Smooth muscle cell (in vitro differentiated cells): ENCODE data around the gene ACSM2A. TPM values are rescaled to one million over a fixed set of nuclear protein-coding genes. Genes with fewer than 3 reads are reported as not detected.
"Not testable (repeated sequence)": the region's sequence is repeated elsewhere in the genome, so short reads cannot be mapped to it uniquely, and the experiment has no call there.

Source experiments
- DNase-seq: peaks from one replicate; lab custom pipeline; 2025; ENCODE audit not compliant: unreplicated experiment; lab: John Stamatoyannopoulos, UW
- H2AFZ ChIP-seq: fragments of 200-600 bp; sonication (generic); 2 replicates; pipeline ENCODE4 v1.6.0; 2016; ENCODE audit warnings: antibody characterized with exemption, low read depth, mild to moderate bottlenecking
- H3F3A ChIP-seq: fragments of 200-600 bp; sonication (generic); 2 replicates; pipeline ENCODE4 v1.6.0; 2017; ENCODE audit warnings: antibody characterized with exemption, low read depth
- H3K27ac ChIP-seq: fragments of 200-600 bp; sonication (generic); 2 replicates; pipeline ENCODE4 v1.5.1; 2016; ENCODE audit warnings: low read depth, mild to moderate bottlenecking
- H3K27me3 ChIP-seq: fragments of 200-600 bp; sonication (generic); 2 replicates; pipeline ENCODE4 v1.6.1; 2016; ENCODE audit warnings: low read depth, mild to moderate bottlenecking
- H3K36me3 ChIP-seq: fragments of 200-600 bp; sonication (generic); 2 replicates; pipeline ENCODE4 v1.5.1; 2016; ENCODE audit warnings: low read depth
- H3K4me1 ChIP-seq: fragments of 200-600 bp; sonication (generic); 2 replicates; pipeline ENCODE4 v1.5.1; 2016; ENCODE audit warnings: low read depth
- H3K4me2 ChIP-seq: fragments of 200-600 bp; sonication (generic); 2 replicates; pipeline ENCODE4 v1.6.0; 2016; ENCODE audit warnings: mild to moderate bottlenecking
- H3K4me3 ChIP-seq: fragments of 200-600 bp; sonication (generic); 2 replicates; pipeline ENCODE4 v1.5.1; 2016; ENCODE audit warnings: mild to moderate bottlenecking
- H3K79me2 ChIP-seq: fragments of 200-600 bp; sonication (generic); 2 replicates; pipeline ENCODE4 v1.6.0; 2016; ENCODE audit warnings: low read depth, mild to moderate bottlenecking
- H3K9ac ChIP-seq: fragments of 200-600 bp; sonication (generic); 2 replicates; pipeline ENCODE4 v1.6.0; 2016; ENCODE audit warnings: low read depth
- H3K9me3 ChIP-seq: fragments of 200-600 bp; sonication (generic); replicated peaks from 2 replicates; pipeline ENCODE4 v1.5.1; 2016; ENCODE audit warnings: low read depth
- H4K20me1 ChIP-seq: fragments of 200-600 bp; sonication (generic); 2 replicates; pipeline ENCODE4 v1.6.0; 2016; ENCODE audit warnings: low read depth
- WGBS: methylation state at CpG from one replicate; pipeline ENCODE4 v1.1.7; 2016; ENCODE audit warnings: low lambda C conversion rate; 5-methylcytosine and 5-hydroxymethylcytosine counted together
- polyA plus RNA-seq: library from polyadenylated mRNA; unstranded; fragments of >200 nt; fragmentation: Nextera tagmentation; extraction: Ambion mirVana; gene quantifications from 2 replicates; pipeline ENCODE4 v1.2.1, GENCODE V29; 2016
- total RNA-seq: library from RNA; depleted of rRNA; stranded (reverse); fragments of >200 nt; gene quantifications from 2 replicates; pipeline ENCODE4 v1.2.3, GENCODE V29; 2014

ACSM2A gene
- total and polyA plus RNA-seq, 2 experiments from 2014 or later, result not detected

- 44% methylated on average over 1 of the region's 1 CpG for WGBS
- not testable (repeated sequence) for H3F3A ChIP-seq, H3K27ac ChIP-seq, H2AFZ ChIP-seq, H3K4me3 ChIP-seq, H3K9me3 ChIP-seq, H3K4me2 ChIP-seq, DNase-seq, H3K27me3 ChIP-seq, H3K36me3 ChIP-seq, H3K4me1 ChIP-seq, H3K9ac ChIP-seq, H3K79me2 ChIP-seq, H4K20me1 ChIP-seq
These were observed 85.3 kb downstream of the ACSM2A start for GRCh38 chr16:20536669-20537068.

Other genes with a start within 250 kb of the ACSM2A start
- gene GP2, start 124.0 kb upstream of the ACSM2A start, total RNA-seq, result not detected in 2 replicates
- not detected in 2 replicates for gene GP2, start 124.0 kb upstream of the ACSM2A start, polyA plus RNA-seq
- gene UMOD, start 98.8 kb upstream of the ACSM2A start, total RNA-seq, result not detected in 2 replicates
- gene UMOD, start 98.8 kb upstream of the ACSM2A start, polyA plus RNA-seq, result not detected in 2 replicates
- not detected in 2 replicates for gene PDILT, start 46.8 kb upstream of the ACSM2A start, total RNA-seq
- not detected in 2 replicates for gene PDILT, start 46.8 kb upstream of the ACSM2A start, polyA plus RNA-seq
- gene ACSM5, start 42.0 kb upstream of the ACSM2A start, total RNA-seq, result not detected in 2 replicates
- gene ACSM5, start 42.0 kb upstream of the ACSM2A start, polyA plus RNA-seq, result not detected in 2 replicates
- not detected in 2 replicates for gene ACSM2B, start 124.8 kb downstream of the ACSM2A start, total RNA-seq
- not detected in 2 replicates for gene ACSM2B, start 124.8 kb downstream of the ACSM2A start, polyA plus RNA-seq
- 0.13 TPM in 1 of 2 replicates, not detected in the other for gene ACSM1, start 246.2 kb downstream of the ACSM2A start, total RNA-seq
- gene ACSM1, start 246.2 kb downstream of the ACSM2A start, polyA plus RNA-seq, result not detected in 2 replicates